Measurements from ENCODE around the gene SART3. TPM values are rescaled to one million over a fixed set of nuclear protein-coding genes. Genes with fewer than 3 reads are reported as not detected.

SART3 gene
- total and polyA plus RNA-seq, 2 of the 8 experiments (the other 6 are each of a cell fraction or from before 2014, with no cell fraction given) = 16.0 to 103 TPM

GRCh38 chr12:108568338-108569154 is 7.6 kb upstream of the SART3 start:
- no peak overlapping the region for H3K4me3 ChIP-seq (ENCODE audit: extremely low read depth in 1 of 4, insufficient read depth in 2 of 4, low read depth in 3 of 4, low read length in 4 of 4)
- CTCF ChIA-PET (ENCODE audit: partially characterized antibody) = interaction anchor here (0.5 to 24.3 kb wide), 7 partner anchors 9 to 236 kb away, joined by 3 to 523 read pairs (median 5); no protein-coding TSS in a partner anchor
- peaks cover 0 to 4% of the 10 kb centered on the region in 2 experiments for H4K20me1 ChIP-seq (replicated peaks in 1 of 2; ENCODE audit: control insufficient read depth in 1 of 2, insufficient read depth in 2 of 2, low read length in 2 of 2)
- H3K14ac ChIP-seq (ENCODE audit: insufficient read length) = no peak overlapping the region
- peaks cover 24 to 55% (median 47%) of the 10 kb centered on the region in 4 experiments for H3K36me3 ChIP-seq (ENCODE audit: control insufficient read depth in 2 of 4, insufficient read depth in 4 of 4, low read length in 3 of 4)
- H3K4ac ChIP-seq (replicated peaks; ENCODE audit: insufficient read length, low read depth, low read length) = no peak overlapping the region
- H3K27me3 ChIP-seq (replicated peaks in 1 of 4; ENCODE audit: control insufficient read depth in 3 of 4, extremely low read depth in 1 of 4, insufficient read depth in 3 of 4, low read length in 3 of 4) = no peaks in the 10 kb centered on the region
- H3K79me1 ChIP-seq (ENCODE audit: low read depth, low read length) = no peaks in the 10 kb centered on the region
- H2AFZ ChIP-seq (ENCODE audit: low read length) = no peak overlapping the region
- peaks cover 0 to 5% of the 10 kb centered on the region in 2 experiments; a peak in 1 of 4 replicates for H3K79me2 ChIP-seq (ENCODE audit: control insufficient read depth in 1 of 2, insufficient read depth in 2 of 2, low read length in 2 of 2)
- H4K5ac ChIP-seq (ENCODE audit: insufficient read length, low read depth, low read length) = no peak overlapping the region
- 93% methylated on average over 10 of the region's 10 CpGs; no CpG with 5 or more reads in 1 of the 2 experiments for WGBS, 2 experiments (ENCODE audit: extremely low coverage in 1 of 2, insufficient coverage in 1 of 2, insufficient read length in 1 of 2, insufficient replicate concordance in 2 of 2, low coverage in 1 of 2, low lambda C conversion rate in 2 of 2, missing lambda C conversion rate in 1 of 2)
- no peak overlapping the region for H3K23ac ChIP-seq (ENCODE audit: insufficient read length)
- H2BK120ac ChIP-seq (replicated peaks; ENCODE audit: low read depth, low read length) = no peak overlapping the region
- no peak overlapping the region for H2BK20ac ChIP-seq (ENCODE audit: low read length)
- H2AK5ac ChIP-seq (ENCODE audit: low read depth, low read length) = no peak overlapping the region
- H4K91ac ChIP-seq (replicated peaks; ENCODE audit: insufficient read length, low read length) = no peak overlapping the region
- no peak overlapping the region for H3K56ac ChIP-seq (replicated peaks; ENCODE audit: insufficient read length, low read depth, low read length)
- H2BK12ac ChIP-seq (ENCODE audit: low read depth, low read length) = no peak overlapping the region
- no peaks in the 10 kb centered on the region for H3K23me2 ChIP-seq (ENCODE audit: low read depth, low read length)
- DNase-seq (ENCODE audit: low read depth in 1 of 2, low spot score in 2 of 2) (peak in 1 of 2 experiments; percentile 19), FAIRE-seq (no peak)
- no peak overlapping the region for H2BK5ac ChIP-seq (ENCODE audit: low read depth, low read length)
- POLR2A ChIA-PET (ENCODE audit: partially characterized antibody) = interaction anchor here (1.0 to 1.7 kb wide), 3 partner anchors 8 to 50 kb away, joined by 3 to 6 read pairs (median 4); partner anchors contain the start of gene SART3
- H2BK15ac ChIP-seq (ENCODE audit: low read length) = no peak overlapping the region
- H3K4me1 ChIP-seq (replicated peaks in 1 of 4; ENCODE audit: control insufficient read depth in 3 of 4, insufficient read depth in 4 of 4, low read length in 3 of 4) = no peaks in the 10 kb centered on the region
- H3K9ac ChIP-seq (replicated peaks in 1 of 4; ENCODE audit: extremely low read depth in 1 of 4, low read depth in 3 of 4, low read length in 3 of 4) = no peak overlapping the region
- no peak overlapping the region for H3K18ac ChIP-seq (ENCODE audit: extremely low read depth, low read length)
- no peak overlapping the region for H4K8ac ChIP-seq (ENCODE audit: extremely low read depth, insufficient read depth, low read length)
- no peak overlapping the region for H3K4me2 ChIP-seq (ENCODE audit: insufficient read depth in 1 of 2, low read depth in 2 of 2, low read length in 2 of 2)
- H3K9me3 ChIP-seq (ENCODE audit: insufficient read depth in 2 of 2, low read depth in 1 of 2, low read length in 1 of 2) = no peaks in the 10 kb centered on the region
- no peak overlapping the region for H3K27ac ChIP-seq (ENCODE audit: low read depth, low read length)
- no peak for TF ChIP-seq SAP30 (IDR thresholded peaks at IDR 0.05; ENCODE audit: insufficient read depth, insufficient replicate concordance, low read length)
- TF ChIP-seq POU5F1 (IDR thresholded peaks at IDR 0.05; ENCODE audit: low read depth, low read length) = no peak
- TF ChIP-seq, protein P1, sequence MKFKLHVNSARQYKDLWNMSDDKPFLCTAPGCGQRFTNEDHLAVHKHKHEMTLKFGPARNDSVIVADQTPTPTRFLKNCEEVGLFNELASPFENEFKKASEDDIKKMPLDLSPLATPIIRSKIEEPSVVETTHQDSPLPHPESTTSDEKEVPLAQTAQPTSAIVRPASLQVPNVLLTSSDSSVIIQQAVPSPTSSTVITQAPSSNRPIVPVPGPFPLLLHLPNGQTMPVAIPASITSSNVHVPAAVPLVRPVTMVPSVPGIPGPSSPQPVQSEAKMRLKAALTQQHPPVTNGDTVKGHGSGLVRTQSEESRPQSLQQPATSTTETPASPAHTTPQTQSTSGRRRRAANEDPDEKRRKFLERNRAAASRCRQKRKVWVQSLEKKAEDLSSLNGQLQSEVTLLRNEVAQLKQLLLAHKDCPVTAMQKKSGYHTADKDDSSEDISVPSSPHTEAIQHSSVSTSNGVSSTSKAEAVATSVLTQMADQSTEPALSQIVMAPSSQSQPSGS (IDR thresholded peaks at IDR 0.05; ENCODE audit: low read length) = no peak
- TF ChIP-seq MAX (IDR thresholded peaks at IDR 0.05) = no peak
- no peak for TF ChIP-seq CBX5 (IDR thresholded peaks at IDR 0.05; ENCODE audit: low read depth, low read length)
- no peak for TF ChIP-seq TBP (IDR thresholded peaks at IDR 0.05; ENCODE audit: low read depth, low read length)
- TF ChIP-seq CTCF (IDR thresholded peaks at IDR 0.05; ENCODE audit: control extremely low read depth in 1 of 3, insufficient read depth in 1 of 3, low read depth in 1 of 3, low read length in 3 of 3) = no peak

All from H1 (cell line).